Measurements from ENCODE around the gene GOSR1.

DNA sequence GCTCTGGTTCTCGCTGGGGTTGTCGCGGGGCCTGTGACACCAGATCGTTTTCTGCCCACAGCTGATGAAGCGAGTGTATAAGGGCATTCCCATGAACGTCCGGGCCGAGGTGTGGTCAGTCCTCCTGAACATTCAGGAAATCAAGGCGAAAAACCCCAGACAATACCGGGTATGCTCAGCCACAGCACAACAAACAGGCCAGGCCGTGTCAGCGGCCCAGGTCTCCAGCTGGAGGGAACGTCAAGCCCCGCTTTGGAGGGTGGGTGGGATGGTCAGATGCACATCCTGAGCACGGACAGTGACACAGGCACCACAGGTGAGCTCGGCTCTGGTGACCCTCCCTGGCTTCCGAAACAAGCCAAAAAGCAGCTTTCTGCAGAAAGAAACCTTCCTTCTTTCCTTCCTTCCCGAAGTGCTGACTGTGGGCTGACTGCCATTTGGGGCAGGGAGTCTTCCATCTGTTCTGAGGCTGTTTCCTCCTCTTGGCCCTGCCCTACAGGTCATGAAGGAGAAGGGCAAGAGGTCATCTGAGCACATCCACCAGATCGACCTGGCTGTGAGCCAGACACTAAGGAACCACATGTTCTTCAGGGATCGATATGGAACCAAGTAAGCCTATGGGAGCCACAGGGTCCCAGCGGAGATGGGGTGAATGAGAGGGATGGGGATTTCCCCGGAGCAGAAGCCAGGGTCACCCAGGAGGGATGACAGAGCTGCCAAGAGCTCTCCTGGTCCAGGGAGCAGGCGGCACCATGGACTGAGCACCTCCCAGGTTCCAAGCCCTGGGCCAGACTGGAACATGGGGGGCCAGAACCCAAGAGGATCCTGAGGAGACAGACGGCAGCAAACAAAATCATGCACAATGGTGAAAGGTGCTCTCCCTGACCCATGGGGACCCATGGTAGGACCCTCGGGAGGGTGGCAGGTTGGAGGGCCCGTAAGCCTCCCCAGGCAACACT lies 79.4 kb downstream of the GOSR1 start:
- TF ChIP-seq POLR2A (IDR thresholded peaks at IDR 0.05): no peak
- TF ChIP-seq, protein P1, sequence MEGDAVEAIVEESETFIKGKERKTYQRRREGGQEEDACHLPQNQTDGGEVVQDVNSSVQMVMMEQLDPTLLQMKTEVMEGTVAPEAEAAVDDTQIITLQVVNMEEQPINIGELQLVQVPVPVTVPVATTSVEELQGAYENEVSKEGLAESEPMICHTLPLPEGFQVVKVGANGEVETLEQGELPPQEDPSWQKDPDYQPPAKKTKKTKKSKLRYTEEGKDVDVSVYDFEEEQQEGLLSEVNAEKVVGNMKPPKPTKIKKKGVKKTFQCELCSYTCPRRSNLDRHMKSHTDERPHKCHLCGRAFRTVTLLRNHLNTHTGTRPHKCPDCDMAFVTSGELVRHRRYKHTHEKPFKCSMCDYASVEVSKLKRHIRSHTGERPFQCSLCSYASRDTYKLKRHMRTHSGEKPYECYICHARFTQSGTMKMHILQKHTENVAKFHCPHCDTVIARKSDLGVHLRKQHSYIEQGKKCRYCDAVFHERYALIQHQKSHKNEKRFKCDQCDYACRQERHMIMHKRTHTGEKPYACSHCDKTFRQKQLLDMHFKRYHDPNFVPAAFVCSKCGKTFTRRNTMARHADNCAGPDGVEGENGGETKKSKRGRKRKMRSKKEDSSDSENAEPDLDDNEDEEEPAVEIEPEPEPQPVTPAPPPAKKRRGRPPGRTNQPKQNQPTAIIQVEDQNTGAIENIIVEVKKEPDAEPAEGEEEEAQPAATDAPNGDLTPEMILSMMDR (IDR thresholded peaks at IDR 0.05): no peak
- no peak for TF ChIP-seq POLR2AphosphoS5 (IDR thresholded peaks at IDR 0.05)

All from prostate gland (tissue), 2 donors.